ENCODE results near the gene DCTPP1.

DCTPP1 gene

GRCh38 chr16:30446203-30446595 is 16.4 kb upstream of the DCTPP1 start:
- no peak for DNase-seq

GRCh38 chr16:30445408-30446202 is 15.8 kb upstream of the DCTPP1 start, which contains the start of gene SEPHS2:
TSS of gene SEPHS2 (minus strand) at chr16:30445874. CDS start at chr16:30445727, 147 bp downstream.
- DNase-seq = peak; percentile 94

GRCh38 chr16:30445149-30445407 is 15.2 kb upstream of the DCTPP1 start:
- no peak for DNase-seq

GRCh38 chr16:30444231-30445148 is 14.7 kb upstream of the DCTPP1 start:
- no peak for DNase-seq

- DNase-seq = no peak
Measured at GRCh38 chr16:30443631-30444030, 13.8 kb upstream of the DCTPP1 start.

- no peak for DNase-seq
Measured at GRCh38 chr16:30439720-30440348, 10.0 kb upstream of the DCTPP1 start.

GRCh38 chr16:30438835-30439234 is 9.0 kb upstream of the DCTPP1 start:
- no peak for DNase-seq

- DNase-seq = peak; percentile 80
Measured at GRCh38 chr16:30437511-30438046, 7.7 kb upstream of the DCTPP1 start.

GRCh38 chr16:30434852-30435251 is 5.0 kb upstream of the DCTPP1 start:
- DNase-seq = no peak

GRCh38 chr16:30430428-30430970 is 669 bp upstream of the DCTPP1 start:
- no peak for DNase-seq

GRCh38 chr16:30429418-30429677 is 482 bp downstream of the DCTPP1 start:
- DNase-seq = no peak

GRCh38 chr16:30428055-30428454 is 1.8 kb downstream of the DCTPP1 start:
- no peak for DNase-seq

- no peak for DNase-seq
Measured at GRCh38 chr16:30421010-30421409, 8.8 kb downstream of the DCTPP1 start.

GRCh38 chr16:30418350-30419181 is 11.3 kb downstream of the DCTPP1 start:
- no peak for DNase-seq

GRCh38 chr16:30417529-30418349 is 12.1 kb downstream of the DCTPP1 start:
- peak; percentile 68 for DNase-seq

GRCh38 chr16:30416624-30417528 is 13.0 kb downstream of the DCTPP1 start:
- no peak for DNase-seq

GRCh38 chr16:30416047-30416603 is 13.7 kb downstream of the DCTPP1 start:
- DNase-seq = no peak

- DNase-seq = no peak
Measured at GRCh38 chr16:30414159-30414558, 15.7 kb downstream of the DCTPP1 start.

GRCh38 chr16:30413112-30413806 is 16.6 kb downstream of the DCTPP1 start:
- DNase-seq = no peak
